Lower leg skin (tissue), 3 donors: ENCODE results near the gene CAMSAP2.
A peak's percentile ranks its signal among the peaks of the same experiment; 100 is the strongest.

Experiments
- CTCF ChIP-seq, 3 donors: fragments of 450-650 bp; IDR thresholded peaks; one replicate each; pipeline ENCODE4 v1.5.1; 2016; ENCODE audit warnings: antibody characterized with exemption in 3 of 3, mild to moderate bottlenecking in 3 of 3, moderate library complexity in 2 of 3
- POLR2A ChIP-seq, 2 donors: fragments of 450-650 bp; IDR thresholded peaks; one replicate each; pipeline ENCODE4 v1.6.1; 2016 to 2017; ENCODE audit warnings: antibody characterized with exemption in 2 of 2, mild to moderate bottlenecking in 1 of 2, moderate library complexity in 1 of 2

DNA sequence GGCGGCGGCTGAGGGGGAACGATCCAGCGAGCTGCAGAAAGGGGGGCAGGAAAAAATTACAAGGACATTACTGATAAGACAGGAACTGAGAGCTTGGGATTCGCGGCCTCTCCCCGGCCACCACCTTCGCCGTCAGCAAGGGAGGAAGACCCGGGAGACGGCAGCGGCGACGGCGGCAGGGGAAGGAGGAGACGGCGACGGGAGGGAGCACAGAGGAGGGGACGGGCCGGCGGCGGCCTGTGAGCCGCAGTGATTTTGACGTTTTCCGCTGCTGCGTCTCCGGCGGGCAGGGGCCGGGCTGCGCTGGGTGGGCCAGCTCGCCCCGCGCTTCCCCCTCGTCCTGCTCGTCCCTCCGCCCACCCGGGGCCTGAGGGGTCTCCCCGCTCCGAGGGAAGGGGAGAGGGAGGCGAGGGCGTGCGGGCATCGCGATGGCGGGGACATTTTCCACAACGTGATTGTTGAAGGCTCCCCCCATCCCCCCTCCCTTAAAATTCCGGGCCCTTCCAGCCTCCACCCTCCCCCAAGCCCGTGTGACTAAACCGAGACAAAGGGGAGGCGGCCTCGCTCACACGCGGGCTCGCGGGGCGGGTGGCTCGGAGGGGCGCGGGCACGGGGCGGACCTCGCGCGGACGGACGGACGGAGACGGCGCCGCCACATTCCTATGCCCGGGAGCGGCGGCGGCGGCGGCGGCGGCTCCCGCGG, 407 bp downstream of the CAMSAP2 start:
- peak in 1 of 3 donors; percentile 24 for TF ChIP-seq CTCF (IDR thresholded peaks at IDR 0.05)
- TF ChIP-seq POLR2A (IDR thresholded peaks at IDR 0.05), result no peak
